ENCODE data around the gene CA10.

CA10 gene

GRCh38 chr17:51597345-51597744 is 561.2 kb downstream of the CA10 start:
- DNase-seq (ENCODE audit: low spot score) = no peak

GRCh38 chr17:51595826-51596398 is 562.6 kb downstream of the CA10 start:
- DNase-seq (ENCODE audit: low spot score) = no peak

- no peak for DNase-seq (ENCODE audit: low spot score)
Observed at GRCh38 chr17:51590071-51590656, 568.4 kb downstream of the CA10 start.

- DNase-seq (ENCODE audit: low spot score) = no peak
Observed at GRCh38 chr17:51588063-51588462, 570.5 kb downstream of the CA10 start.

GRCh38 chr17:51587516-51587915 is 571.0 kb downstream of the CA10 start:
- DNase-seq (ENCODE audit: low spot score) = no peak

- DNase-seq (ENCODE audit: low spot score) = no peak
Observed at GRCh38 chr17:51585514-51586104, 572.9 kb downstream of the CA10 start.

GRCh38 chr17:51580869-51581268 is 577.6 kb downstream of the CA10 start:
- no peak for DNase-seq (ENCODE audit: low spot score)

Data from left forelimb (tissue), 1 donor.